ENCODE data around the gene BICC1. TPM values are rescaled to one million over a fixed set of nuclear protein-coding genes. Genes with fewer than 3 reads are reported as not detected.

The BICC1 gene
- polyA plus RNA-seq, 1 donor (not counting 4 experiments of a cell fraction or from before 2014, with no cell fraction given): 4.2 TPM

- H3K4me2 ChIP-seq (ENCODE audit: control insufficient read depth, extremely low read depth, insufficient read depth, low read depth, low read length): no peak overlapping the region
- no peak for TF ChIP-seq EZH2 (IDR thresholded peaks at IDR 0.05; ENCODE audit: low read length)
- TF ChIP-seq, protein P1, sequence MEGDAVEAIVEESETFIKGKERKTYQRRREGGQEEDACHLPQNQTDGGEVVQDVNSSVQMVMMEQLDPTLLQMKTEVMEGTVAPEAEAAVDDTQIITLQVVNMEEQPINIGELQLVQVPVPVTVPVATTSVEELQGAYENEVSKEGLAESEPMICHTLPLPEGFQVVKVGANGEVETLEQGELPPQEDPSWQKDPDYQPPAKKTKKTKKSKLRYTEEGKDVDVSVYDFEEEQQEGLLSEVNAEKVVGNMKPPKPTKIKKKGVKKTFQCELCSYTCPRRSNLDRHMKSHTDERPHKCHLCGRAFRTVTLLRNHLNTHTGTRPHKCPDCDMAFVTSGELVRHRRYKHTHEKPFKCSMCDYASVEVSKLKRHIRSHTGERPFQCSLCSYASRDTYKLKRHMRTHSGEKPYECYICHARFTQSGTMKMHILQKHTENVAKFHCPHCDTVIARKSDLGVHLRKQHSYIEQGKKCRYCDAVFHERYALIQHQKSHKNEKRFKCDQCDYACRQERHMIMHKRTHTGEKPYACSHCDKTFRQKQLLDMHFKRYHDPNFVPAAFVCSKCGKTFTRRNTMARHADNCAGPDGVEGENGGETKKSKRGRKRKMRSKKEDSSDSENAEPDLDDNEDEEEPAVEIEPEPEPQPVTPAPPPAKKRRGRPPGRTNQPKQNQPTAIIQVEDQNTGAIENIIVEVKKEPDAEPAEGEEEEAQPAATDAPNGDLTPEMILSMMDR (optimal IDR thresholded peaks at IDR 0.05 in 1 of 3, IDR thresholded peaks at IDR 0.05 in 1 of 3, conservative IDR thresholded peaks at IDR 0.05 in 1 of 3; ENCODE audit: extremely low read depth in 1 of 3, insufficient read depth in 2 of 3, low read length in 3 of 3): no peak
- H3K79me2 ChIP-seq (ENCODE audit: control insufficient read depth, insufficient read depth, low read length): no peaks in the 10 kb centered on the region
- no peaks in the 10 kb centered on the region for H3K9me1 ChIP-seq (ENCODE audit: control insufficient read depth, extremely low read depth, insufficient read depth, low read length)
- H3K4me1 ChIP-seq (ENCODE audit: control insufficient read depth, extremely low read depth, insufficient read depth, low read length): no peaks in the 10 kb centered on the region
- no peaks in the 10 kb centered on the region for H3K9me3 ChIP-seq (ENCODE audit: control insufficient read depth, low read depth, low read length)
- H3K9ac ChIP-seq (ENCODE audit: control insufficient read depth, extremely low read depth, insufficient read depth, low read length): no peak overlapping the region
- no peaks in the 10 kb centered on the region for H3K36me3 ChIP-seq (ENCODE audit: control insufficient read depth in 2 of 2, extremely low read depth in 1 of 2, insufficient read depth in 2 of 2, low read length in 2 of 2)
- no peak overlapping the region for H3K27ac ChIP-seq (ENCODE audit: control insufficient read depth, insufficient read depth, low read length)
- FAIRE-seq (no peak), DNase-seq (ENCODE audit: low read depth, low spot score) (no peak)
- no peak overlapping the region for H3K4me3 ChIP-seq (ENCODE audit: control insufficient read depth in 2 of 3, extremely low read depth in 1 of 3, insufficient read depth in 2 of 3, low read depth in 1 of 3, low read length in 3 of 3)
- H4K20me1 ChIP-seq (ENCODE audit: control insufficient read depth, extremely low read depth, insufficient read depth, low read length): no peaks in the 10 kb centered on the region
- H3K27me3 ChIP-seq (ENCODE audit: control insufficient read depth, extremely low read depth, insufficient read depth, low read length): no peaks in the 10 kb centered on the region
- H2AFZ ChIP-seq (ENCODE audit: control insufficient read depth, low read length): no peak overlapping the region
- dilution Hi-C loops (cut with MboI; ENCODE audit: extremely low pct_ligation_motif_present, low sequenced_read_pairs): no loop called here
Observed at GRCh38 chr10:58735087-58735486, 222.4 kb downstream of the BICC1 start.

- H3K4me2 ChIP-seq (ENCODE audit: control insufficient read depth, extremely low read depth, insufficient read depth, low read depth, low read length): no peak overlapping the region
- H2AFZ ChIP-seq (ENCODE audit: control insufficient read depth, low read length): no peak overlapping the region
- H3K9ac ChIP-seq (ENCODE audit: control insufficient read depth, extremely low read depth, insufficient read depth, low read length): no peak overlapping the region
- no peaks in the 10 kb centered on the region for H4K20me1 ChIP-seq (ENCODE audit: control insufficient read depth, extremely low read depth, insufficient read depth, low read length)
- no peaks in the 10 kb centered on the region for H3K9me3 ChIP-seq (ENCODE audit: control insufficient read depth, low read depth, low read length)
- TF ChIP-seq, protein P1 (optimal IDR thresholded peaks at IDR 0.05 in 1 of 3, IDR thresholded peaks at IDR 0.05 in 1 of 3, conservative IDR thresholded peaks at IDR 0.05 in 1 of 3; ENCODE audit: extremely low read depth in 1 of 3, insufficient read depth in 2 of 3, low read length in 3 of 3): no peak
- no peak for TF ChIP-seq EZH2 (IDR thresholded peaks at IDR 0.05; ENCODE audit: low read length)
- H3K36me3 ChIP-seq (ENCODE audit: control insufficient read depth in 2 of 2, extremely low read depth in 1 of 2, insufficient read depth in 2 of 2, low read length in 2 of 2): no peaks in the 10 kb centered on the region
- no peak overlapping the region for H3K27ac ChIP-seq (ENCODE audit: control insufficient read depth, insufficient read depth, low read length)
- H3K27me3 ChIP-seq (ENCODE audit: control insufficient read depth, extremely low read depth, insufficient read depth, low read length): no peaks in the 10 kb centered on the region
- no peaks in the 10 kb centered on the region for H3K9me1 ChIP-seq (ENCODE audit: control insufficient read depth, extremely low read depth, insufficient read depth, low read length)
- H3K4me3 ChIP-seq (ENCODE audit: control insufficient read depth in 2 of 3, extremely low read depth in 1 of 3, insufficient read depth in 2 of 3, low read depth in 1 of 3, low read length in 3 of 3): no peak overlapping the region
- dilution Hi-C loops (cut with MboI; ENCODE audit: extremely low pct_ligation_motif_present, low sequenced_read_pairs): no loop called here
- DNase-seq (ENCODE audit: low read depth, low spot score) (no peak), FAIRE-seq (no peak)
- H3K4me1 ChIP-seq (ENCODE audit: control insufficient read depth, extremely low read depth, insufficient read depth, low read length): no peaks in the 10 kb centered on the region
- H3K79me2 ChIP-seq (ENCODE audit: control insufficient read depth, insufficient read depth, low read length): no peaks in the 10 kb centered on the region
Observed at GRCh38 chr10:58740620-58741369, 228.1 kb downstream of the BICC1 start.

All from keratinocyte (primary cell).